HL-60/S4 treated with phorbol 12-myristate 13-acetate at 8.2 ng/mL for 4 days and 3 days (cell line): ENCODE data around the gene SDSL.

Experiments used
- in situ Hi-C: fragments of 300-500 bp; cut with MboI; formaldehyde crosslinking; loops from 2 replicates; pipeline ENCODE4 v1.15.0; 2022; ENCODE audit warnings: low sequenced_read_pairs

SDSL gene

DNA sequence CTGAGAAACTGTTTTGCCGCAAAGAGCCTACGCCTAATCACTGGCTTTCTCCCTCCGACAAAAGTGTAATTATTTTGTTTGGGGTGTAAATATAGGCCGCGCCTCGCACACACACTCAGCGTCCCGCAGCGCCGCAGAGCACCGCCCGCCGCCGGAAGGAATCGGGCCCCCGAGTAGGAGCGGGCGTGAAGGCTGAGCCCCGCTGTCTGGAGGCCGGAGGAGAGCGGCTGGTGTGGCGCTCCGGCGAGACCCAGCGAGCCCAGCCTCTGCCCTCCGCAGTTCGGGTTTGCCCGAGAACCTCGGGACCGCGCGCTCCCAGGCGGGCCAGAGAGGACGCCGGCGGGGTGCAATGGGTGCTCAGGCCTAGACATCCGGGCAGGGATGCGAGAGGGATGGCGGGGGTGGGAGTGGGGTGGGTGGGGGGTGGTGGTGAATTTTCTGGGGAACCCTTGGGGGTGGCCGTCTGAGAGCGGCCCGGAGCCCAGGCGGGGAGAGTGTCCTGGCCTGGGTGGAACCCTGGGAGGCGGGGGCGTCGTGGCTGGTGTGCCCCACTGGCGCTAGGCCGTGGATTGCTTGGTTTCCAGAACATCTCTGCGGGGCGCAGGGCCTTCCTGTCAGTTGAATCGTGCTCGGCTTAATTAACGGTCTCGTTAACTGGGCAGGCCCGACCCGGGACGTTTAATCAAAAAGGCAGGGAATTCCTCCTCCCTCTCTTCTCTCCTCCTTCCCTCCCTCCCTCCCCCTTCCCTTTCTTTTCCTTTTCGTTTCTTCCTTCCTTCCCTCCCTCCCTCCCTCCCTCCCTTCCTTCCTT, 54.2 kb downstream of the SDSL start:
- in situ Hi-C loops: no loop called here

DNA sequence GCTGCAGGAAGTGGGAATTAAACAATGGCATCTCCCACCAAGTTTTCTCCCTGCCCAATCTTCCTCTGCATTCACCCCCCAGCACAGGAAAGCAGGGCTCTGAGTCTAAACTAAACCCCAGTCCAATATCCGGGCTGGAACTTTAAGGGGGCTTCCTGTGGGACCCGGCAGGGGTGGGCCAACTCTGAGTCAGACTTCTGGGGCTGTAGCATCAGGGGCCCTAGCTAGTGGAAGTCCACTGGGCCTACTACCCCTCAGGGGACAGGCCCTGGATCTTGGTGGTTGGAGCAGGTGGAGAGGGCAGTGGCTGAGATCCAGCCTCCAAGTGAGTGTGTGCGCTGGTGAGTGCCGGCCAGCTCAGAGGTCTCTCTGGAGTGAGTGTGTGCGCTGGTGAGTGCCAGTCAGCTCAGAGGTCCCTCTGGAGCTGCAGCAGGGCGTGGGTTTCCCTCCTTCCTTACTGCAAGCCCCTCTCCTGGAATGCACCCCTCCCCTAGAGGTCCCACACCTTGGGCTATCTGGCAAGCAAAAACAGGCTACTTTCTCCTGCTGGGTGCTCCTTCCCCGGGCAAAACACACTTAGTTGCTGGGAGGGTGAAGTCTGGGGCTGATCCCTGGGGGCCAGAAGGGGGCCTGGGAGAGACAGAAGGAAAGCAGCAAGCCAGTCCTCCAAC, 55.1 kb downstream of the SDSL start:
- in situ Hi-C loops: no loop called here

DNA sequence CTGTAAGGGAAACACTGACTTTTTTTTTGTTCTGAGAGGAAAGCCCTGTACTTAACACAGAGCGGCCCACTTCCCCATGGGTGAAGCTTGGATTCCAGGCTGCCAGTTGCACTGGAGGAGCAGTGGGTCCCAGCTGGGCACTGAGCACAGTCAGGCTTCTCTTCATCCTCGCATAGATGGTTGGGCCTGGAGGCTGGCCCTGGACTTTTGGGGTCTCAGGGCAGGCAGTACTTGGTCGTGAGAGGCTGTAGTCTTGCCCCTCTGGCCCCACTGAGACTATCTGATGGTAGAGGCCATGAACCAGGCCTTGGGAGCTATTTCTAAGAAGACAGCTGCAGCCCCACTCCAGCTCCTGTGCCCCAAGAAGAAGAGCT, 55.6 kb downstream of the SDSL start:
- in situ Hi-C loops: no loop called here

DNA sequence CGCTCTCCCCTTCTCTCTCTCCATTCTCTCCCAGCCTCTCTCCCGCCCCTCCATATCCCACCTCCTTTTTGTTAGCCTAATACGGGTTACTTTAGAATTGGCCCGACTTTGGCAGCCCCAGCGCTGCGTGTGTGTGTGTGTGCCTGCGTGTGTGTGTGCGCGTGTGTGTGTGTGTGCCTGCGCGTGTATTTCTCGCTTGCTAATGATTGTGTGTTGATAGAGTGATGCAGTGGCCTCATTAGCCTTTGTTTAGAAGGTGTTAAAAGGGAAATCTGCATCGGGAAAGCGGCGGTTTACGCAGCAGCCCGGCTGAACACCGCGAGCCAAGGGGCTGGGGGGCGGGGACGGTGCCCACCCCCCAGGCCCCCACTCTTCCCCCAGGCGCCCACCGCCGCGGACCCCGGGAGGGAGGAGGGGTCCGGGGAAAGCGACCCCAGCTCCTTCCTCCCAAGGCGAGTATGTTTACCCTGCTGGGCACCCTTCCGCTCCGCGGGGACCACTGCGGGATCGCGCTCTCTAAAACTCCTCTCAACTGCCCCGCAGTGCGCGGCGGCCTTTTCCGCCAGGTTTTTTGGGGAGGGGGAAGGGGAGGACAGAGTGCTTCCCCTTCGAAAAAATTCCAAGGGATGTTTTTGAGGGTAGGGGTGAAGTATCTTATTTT, 56.3 kb downstream of the SDSL start:
- in situ Hi-C loops: no loop called here

DNA sequence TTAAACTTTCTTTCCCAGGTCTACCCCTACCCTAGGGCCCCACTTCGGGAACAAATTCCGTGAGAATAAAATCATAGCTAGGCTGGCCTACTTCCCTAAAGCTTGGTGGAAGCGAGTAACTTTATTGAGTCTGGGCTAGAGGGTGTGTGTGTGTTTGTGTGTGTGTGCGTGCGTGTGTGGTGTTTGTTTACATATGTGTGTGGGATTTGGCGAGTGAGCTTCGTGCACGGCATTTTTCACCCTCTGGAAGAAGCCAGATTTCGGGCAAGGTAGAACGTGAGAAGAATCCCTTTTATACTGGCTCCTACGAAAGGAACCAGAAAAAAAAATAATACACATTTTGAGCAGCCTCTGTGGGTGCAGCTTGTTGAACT, 57.0 kb downstream of the SDSL start:
- in situ Hi-C loops: no loop called here

DNA sequence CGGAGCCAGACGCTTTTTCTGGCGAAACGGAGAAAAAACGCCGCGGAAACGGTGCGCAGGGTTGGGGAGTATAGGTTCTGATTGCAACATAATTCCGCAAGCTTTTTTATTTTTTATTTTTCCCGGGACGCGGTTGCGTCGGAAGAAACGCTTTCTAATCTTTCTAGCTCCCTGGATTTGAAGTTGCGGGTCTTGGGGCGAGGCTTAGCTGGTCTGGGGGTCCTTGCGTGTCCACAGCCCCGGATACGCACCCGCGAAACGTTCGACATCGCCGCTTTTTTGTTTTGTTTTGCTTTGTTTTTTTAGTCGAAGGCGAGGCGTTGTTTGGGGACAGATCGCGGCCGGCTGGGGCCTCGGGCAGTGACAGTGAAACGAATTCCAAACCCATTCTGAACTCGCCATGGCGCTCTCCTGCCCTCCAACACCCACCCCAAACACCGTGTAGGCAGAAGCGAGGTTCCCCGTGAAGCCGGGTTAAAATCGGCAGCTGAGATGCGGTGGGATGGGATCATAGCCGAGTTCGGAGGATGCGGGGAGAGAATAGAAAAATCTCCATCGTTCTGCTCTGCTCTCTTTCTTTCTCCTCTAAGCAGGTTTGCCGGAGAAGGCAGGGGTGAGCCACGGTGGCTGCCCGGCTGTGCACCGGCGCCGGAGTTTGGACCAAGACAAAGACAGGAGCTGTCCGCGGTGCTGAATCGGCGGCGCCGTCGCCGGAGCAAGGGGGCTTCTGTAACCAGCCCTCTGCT, 57.6 kb downstream of the SDSL start:
- in situ Hi-C loops: no loop called here

DNA sequence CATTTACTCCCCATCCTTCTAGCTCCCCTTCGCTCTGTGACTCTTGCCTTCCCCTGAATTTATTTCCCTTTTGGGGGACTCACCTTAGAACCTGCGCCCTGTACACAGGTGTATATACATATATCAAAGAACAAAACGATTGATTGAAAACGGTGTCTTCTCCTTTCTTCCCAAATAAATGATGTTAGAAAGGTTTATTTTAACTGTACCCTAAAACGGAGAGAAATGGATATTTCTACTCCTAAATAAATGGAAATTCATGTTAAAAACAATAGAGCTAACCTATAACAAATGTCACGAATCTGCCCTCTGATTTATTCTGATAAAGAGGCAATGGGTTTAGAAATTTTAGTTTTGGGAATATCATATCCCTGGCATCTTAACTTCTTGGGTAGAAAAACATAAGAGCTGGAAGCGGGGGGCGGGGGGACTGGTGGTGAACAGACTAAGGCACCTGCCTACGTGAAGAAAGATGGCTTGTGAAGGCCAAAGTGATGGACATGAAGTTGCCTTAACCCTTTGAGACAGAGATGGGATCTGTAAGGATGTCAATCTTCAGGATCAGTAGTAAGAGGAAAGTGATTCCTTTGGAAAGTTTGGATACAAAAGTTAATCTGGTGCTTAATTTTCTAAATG, 58.3 kb downstream of the SDSL start:
- in situ Hi-C loops: no loop called here

DNA sequence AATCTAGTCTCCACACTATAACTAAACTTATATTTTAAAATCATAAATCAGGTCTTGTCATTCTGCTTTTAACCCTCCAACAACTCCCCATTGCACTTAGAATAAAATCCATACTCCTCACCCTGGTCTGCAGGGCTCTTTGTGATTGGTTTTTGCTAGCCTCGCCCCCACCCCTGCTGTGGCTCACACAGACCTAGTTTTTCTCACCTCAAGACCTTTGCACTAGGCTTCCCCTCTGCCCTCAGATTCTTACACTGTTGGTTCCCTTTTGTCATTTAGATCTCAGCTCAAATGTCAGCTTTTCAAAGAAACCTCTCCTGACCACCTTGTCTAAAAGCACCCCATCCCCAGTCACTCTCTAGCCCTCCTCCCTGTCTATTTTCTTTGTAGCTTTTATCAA, 60.2 kb downstream of the SDSL start:
- in situ Hi-C loops: no loop called here

DNA sequence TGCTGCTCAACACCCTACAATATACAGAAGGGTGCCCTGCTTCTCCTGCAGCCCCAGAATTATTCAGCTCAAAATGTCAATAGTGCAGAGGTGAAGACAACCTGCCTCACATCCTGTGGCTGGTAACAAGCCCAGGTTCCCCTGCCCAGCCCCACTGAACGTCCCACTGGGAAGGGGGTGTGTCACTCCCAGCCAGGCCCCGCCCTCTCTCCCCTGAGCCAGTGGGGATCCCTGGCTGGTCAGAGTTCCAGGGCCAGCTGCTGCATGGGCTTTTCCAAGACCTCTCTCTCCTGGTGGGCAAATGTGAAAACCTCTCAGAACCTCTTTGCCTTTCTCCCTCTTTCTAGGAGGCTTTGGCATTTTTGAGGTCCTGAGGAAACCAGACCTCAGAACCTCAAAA, 63.1 kb downstream of the SDSL start:
- in situ Hi-C loops: no loop called here

DNA sequence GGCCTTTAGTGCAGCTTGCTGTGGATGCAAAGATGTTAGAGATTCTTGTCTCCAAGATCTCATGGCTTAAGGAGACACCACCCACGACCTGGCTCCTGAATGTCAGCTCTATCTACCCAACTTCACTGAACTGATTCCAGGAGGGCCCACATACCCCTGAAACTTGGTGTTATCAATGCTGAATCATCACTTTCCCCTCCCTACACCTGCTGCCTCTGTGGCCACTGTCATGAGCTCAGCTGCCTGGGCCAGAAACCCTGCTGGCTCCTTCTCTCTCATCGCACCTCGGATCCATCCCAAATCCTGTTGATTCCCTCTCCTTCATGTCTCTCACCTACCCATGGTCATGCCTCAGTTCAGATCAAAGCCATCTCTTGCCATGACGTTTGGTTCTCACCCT, 64.5 kb downstream of the SDSL start:
- in situ Hi-C loops: no loop called here
